ENCODE data around the gene MSH5. TPM values are rescaled to one million over a fixed set of nuclear protein-coding genes. Genes with fewer than 3 reads are reported as not detected.
A peak's percentile ranks its signal among the peaks of the same experiment; 100 is the strongest.

MSH5 gene
- total RNA-seq, 4 donors from 2014 or later, result 12.6 to 60.1 (median 17.2) TPM

GRCh38 chr6:31713991-31714684 is 25.7 kb upstream of the MSH5 start:
- Histone ChIP-seq H3K36me3 (no peaks in the 10 kb centered on the region), H3K4me1 (peaks cover 77% of the 10 kb centered on the region), H3K27me3 (no peaks in the 10 kb centered on the region), H3K4me3 (no peak overlapping the region), H3K27ac (peak overlapping the region; percentile 45), H3K9me3 (no peaks in the 10 kb centered on the region)
- 38% methylated on average over 5 of the region's 5 CpGs for WGBS
- TF ChIP-seq POLR2A (IDR thresholded peaks at IDR 0.05) (no peak), CTCF (IDR thresholded peaks at IDR 0.05) (no peak), POLR2AphosphoS5 (IDR thresholded peaks at IDR 0.05) (no peak), EP300 (IDR thresholded peaks at IDR 0.05) (no peak)
- DNase-seq (ENCODE audit: low spot score in 2 of 2), result no peak

GRCh38 chr6:31715022-31715958 is 24.5 kb upstream of the MSH5 start, which contains the start of gene LY6G6D:
Gene LY6G6D (plus strand): TSS chr6:31715348. CDS start chr6:31715356, 8 bp downstream.
- no peaks in the 10 kb centered on the region for H3K36me3 ChIP-seq
- 48% methylated on average over 9 of the region's 16 CpGs for WGBS
- peak within 1 kb of the TSS; percentile 38 for H3K27ac ChIP-seq
- no peaks in the 10 kb centered on the region for H3K9me3 ChIP-seq
- TF ChIP-seq EP300 (IDR thresholded peaks at IDR 0.05) (no peak), POLR2A (IDR thresholded peaks at IDR 0.05) (no peak), POLR2AphosphoS5 (IDR thresholded peaks at IDR 0.05) (no peak), CTCF (IDR thresholded peaks at IDR 0.05) (no peak)
- H3K27me3 ChIP-seq, result no peaks in the 10 kb centered on the region
- H3K4me1 ChIP-seq, result peaks cover 89% of the 10 kb centered on the region
- DNase-seq (ENCODE audit: low spot score in 2 of 2), result no peak
- no peak within 1 kb of the TSS for H3K4me3 ChIP-seq

- no peak for DNase-seq (ENCODE audit: low spot score in 2 of 2)
- no peaks in the 10 kb centered on the region for H3K9me3 ChIP-seq
- H3K4me3 ChIP-seq, result no peak overlapping the region
- H3K27me3 ChIP-seq, result no peaks in the 10 kb centered on the region
- TF ChIP-seq CTCF (IDR thresholded peaks at IDR 0.05), result no peak
- H3K27ac ChIP-seq, result peak overlapping the region; percentile 88
- H3K36me3 ChIP-seq, result no peaks in the 10 kb centered on the region
- peaks cover 81% of the 10 kb centered on the region for H3K4me1 ChIP-seq
- WGBS, result 50% methylated on average over 10 of the region's 10 CpGs
Measured at GRCh38 chr6:31717499-31718222, 22.1 kb upstream of the MSH5 start.

- Histone ChIP-seq H3K9me3 (no peaks in the 10 kb centered on the region), H3K27me3 (no peaks in the 10 kb centered on the region), H3K4me3 (no peak overlapping the region), H3K4me1 (peaks cover 75% of the 10 kb centered on the region), H3K27ac (peak overlapping the region; percentile 88), H3K36me3 (no peaks in the 10 kb centered on the region)
- TF ChIP-seq POLR2A (IDR thresholded peaks at IDR 0.05) (no peak), POLR2AphosphoS5 (IDR thresholded peaks at IDR 0.05) (no peak), CTCF (IDR thresholded peaks at IDR 0.05) (no peak), EP300 (IDR thresholded peaks at IDR 0.05) (no peak)
- 60% methylated on average over 1 of the region's 1 CpG for WGBS
- DNase-seq (ENCODE audit: low spot score in 2 of 2), result no peak
Measured at GRCh38 chr6:31718265-31718664, 21.5 kb upstream of the MSH5 start.
